Measurements from ENCODE around the gene C9orf50.
A peak's percentile ranks its signal among the peaks of the same experiment; 100 is the strongest.

Gene C9orf50

DNA sequence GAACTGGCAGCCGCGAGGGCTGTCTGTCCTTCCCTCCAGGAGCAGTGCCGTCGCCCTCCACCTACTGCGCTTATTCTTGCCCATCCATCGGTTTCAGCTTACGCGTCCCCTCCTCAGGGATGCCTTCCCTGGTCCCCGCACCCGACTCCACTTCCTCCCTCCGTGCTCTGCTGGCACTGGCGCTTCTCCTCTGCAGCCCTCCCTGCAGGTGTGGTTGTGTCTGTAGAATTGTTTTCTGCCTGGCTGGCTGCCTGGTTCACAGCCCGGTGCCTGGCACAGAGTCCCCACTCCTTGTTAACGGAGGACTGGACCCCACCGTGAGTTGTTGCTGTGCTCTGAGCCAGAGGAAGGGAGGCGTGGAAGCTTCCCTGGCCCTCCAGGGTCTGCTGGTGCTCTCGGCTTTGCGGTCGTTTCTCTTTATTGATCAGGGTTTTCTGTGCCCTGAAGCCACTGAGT is 10.8 kb upstream of the C9orf50 start:
- DNase-seq (ENCODE audit: low spot score): no peak

DNA sequence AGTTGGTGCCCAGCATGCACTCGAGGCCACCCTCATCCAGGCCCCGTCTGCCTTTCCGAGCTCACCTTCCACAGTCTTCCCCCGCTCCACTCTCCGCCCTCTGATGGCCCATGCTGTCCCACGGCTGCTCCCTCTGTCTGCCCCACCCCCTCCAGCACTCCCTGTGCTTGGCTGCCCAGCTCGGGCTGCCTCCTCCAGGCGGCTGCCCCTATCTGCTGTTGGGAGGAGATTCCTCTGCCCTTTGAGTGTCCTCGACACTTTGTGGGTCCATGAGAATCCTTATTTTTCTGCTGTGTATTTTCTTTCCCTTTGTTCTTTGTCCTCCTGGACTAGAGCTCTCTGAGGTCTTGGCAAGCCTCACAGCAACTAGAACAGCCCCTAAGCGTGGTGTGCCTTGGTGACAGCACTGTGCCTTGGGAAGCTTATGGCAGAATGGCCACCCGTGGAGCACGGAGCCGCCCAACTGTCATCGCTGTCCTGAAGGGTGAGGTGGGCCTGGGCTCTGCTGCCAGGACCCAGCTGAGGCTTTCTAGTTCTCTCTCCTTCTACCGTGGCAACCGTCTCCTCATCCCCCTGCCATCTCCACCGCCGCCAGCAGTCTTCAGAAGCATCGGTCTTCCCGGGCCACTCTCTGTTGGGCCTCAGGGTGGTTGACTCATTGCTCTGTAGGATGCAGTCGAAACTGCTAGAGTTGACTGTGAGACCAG is 10.2 kb upstream of the C9orf50 start:
- DNase-seq (ENCODE audit: low spot score): no peak

DNA sequence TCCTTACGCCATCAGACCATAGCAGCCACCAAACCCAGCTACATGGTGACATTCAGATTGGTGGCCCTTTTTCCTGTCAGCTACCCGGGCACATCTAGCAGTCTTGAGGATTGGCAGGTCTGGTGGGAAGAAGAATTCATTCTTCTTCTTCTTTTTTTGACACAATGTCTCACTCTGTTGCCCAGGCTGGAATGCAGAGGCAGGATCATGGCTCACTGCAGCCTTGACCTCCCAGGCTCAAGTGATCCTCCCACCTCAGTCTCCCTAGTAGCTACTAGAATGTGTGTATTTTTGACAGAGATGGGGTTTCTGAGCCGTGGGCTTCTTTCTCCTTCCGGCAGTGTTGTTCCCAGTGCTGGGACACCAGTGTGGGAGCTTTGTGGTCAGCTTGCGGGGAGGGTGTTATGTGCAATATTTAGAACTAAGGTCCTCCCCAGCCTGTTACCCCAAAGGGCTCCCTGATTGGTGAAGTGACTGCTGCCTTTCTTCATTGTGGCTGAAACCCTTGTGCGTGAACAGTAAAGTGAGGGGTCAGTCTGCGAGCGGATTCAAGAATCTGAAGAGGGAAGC is 8.4 kb upstream of the C9orf50 start:
- no peak for DNase-seq (ENCODE audit: low spot score)

DNA sequence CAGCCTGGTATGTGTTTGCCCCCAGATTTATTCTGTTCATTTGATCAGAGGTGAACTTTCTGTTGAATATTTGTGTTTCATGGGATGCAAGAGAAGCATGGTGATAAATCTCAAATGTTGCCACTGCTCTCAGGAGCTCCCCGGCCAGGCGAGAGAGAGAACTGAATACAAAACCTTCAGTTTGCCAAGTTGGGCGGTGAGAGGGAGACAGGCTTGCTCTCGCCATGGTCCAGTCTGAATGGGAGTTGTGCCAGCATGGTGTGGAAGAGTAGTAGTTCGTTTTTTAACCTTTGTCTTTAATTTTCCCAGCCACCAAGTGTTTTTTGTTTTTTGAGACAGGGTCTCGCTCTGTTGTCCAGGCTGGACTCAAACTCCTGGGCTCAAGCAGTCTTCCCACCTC is 7.8 kb upstream of the C9orf50 start:
- no peak for DNase-seq (ENCODE audit: low spot score)

DNA sequence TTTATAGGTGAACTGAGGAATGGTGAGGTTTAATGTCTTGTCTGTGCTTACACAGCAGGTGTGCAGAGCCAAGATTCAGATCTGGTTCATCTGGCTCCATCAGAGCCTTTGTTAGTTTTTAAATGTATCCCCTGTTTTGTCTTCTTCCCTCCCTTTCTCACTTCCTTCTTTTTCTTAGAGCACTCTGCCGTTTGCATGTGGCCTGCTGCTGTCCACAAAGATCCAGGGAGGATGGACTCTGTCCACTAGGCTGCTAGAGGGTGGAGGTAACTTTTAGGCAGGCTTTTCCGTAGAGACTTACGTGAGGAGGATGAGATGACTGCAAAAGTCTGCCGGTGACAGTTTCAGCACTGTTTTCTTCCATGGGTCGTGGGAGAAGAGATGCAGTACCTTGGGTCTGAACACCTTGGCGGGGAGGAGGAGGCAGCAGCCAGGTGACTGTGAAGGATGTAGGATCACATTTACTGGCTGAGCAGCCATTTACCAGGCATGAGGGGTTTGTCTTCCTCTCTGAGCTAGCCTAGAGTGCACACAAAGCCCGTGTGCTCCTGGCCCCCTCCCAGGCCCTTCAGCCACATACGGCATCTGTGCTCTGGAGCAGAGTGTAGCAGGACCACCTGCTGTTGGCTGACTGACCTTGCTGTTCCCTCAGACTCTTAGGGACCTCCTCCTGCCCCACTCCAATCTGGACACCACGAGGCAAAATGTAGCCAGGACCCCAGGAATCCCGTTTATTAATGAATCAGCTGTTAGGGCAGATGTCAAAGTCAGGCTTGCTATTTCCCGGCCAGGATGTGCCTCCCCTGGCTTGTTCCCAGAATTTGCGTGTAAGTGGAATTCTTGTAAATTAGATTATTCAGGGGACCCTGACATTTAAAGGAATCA is 6.9 kb upstream of the C9orf50 start:
- no peak for DNase-seq (ENCODE audit: low spot score)

DNA sequence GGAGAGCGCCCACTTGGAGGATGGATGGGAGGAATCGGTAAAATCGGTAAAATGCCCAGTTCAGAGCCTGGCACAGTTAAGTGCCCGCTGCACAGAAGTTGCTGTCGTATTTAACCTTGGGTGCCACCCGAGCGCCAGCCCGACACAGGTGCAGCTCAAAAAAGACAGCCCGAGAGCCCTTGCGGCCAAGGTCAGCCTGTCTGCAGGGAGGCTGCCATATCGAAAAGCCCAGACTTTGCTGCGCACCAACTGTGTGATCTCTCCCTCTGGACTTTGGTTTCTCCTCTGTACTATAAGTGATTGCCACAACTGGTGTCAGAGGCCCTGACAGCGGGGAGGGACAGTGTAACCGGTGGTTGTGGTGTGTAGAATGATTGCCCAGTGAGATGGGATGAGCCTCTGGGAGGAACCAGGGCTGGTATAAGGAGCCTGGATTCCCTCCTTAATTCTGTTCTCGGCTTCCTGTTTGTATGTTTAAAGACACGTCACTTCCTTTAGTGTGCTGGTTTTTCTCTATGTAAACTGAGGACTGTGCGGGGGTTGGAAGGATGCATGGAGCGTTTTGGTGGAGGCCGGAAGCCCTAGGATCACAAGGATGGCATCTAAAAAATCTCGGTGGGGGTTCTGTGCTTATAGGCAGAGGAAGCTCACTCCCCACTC is 5.9 kb upstream of the C9orf50 start:
- DNase-seq (ENCODE audit: low spot score): no peak

DNA sequence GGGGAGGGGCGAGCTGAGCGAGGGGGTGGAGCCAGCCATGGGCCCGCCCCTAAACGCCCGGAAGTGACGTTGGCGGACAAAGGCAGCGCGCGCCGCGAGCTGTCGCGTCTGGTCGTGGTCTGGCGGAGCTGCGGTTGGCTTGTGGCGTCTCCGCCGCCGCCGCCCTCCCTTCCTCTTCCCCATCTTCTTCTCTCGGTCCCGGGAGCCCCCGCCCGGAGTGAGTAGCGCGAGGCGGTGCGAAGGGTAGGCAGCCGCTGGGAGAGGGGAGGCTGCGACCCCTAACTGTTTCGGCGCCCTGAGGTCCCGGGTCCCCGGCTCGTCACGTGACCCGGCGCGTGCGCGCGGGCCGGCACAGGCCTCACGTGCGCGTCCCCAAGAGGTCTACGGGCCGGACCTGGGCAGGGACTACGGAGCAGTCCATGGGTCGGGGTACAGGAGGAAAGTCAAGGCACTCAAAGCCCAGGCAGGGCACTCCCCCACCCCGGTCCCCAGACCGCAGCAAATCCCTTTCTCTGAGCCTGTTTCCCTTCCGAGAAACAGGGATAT is 5.3 kb upstream of the C9orf50 start, which contains the start of gene NTMT1:
NTMT1 (plus strand) TSS at position 85 of the 546 bp plus-strand sequence. CDS start 6,541 bp downstream, outside the sequence.
- peak; percentile 94 for DNase-seq (ENCODE audit: low spot score)

DNA sequence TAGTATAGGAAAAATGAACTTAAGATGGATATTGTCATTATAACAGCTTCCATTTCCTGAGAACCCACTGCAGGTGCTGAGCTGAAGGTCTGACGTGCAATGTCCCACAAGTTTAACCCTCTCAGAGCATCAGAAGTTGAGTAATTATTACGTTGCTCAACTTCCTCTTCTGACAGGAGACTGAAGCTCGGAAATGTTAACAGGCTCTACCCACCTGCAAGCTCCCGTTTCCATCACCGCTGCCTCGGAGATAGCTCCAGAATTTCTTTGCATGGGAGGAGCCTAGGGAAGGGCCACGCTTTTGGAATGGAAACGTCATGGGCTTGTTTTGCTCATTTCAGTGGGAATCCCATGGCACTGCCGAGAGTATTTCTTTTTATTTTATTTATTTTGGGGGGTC is 4.0 kb upstream of the C9orf50 start:
- no peak for DNase-seq (ENCODE audit: low spot score)

DNA sequence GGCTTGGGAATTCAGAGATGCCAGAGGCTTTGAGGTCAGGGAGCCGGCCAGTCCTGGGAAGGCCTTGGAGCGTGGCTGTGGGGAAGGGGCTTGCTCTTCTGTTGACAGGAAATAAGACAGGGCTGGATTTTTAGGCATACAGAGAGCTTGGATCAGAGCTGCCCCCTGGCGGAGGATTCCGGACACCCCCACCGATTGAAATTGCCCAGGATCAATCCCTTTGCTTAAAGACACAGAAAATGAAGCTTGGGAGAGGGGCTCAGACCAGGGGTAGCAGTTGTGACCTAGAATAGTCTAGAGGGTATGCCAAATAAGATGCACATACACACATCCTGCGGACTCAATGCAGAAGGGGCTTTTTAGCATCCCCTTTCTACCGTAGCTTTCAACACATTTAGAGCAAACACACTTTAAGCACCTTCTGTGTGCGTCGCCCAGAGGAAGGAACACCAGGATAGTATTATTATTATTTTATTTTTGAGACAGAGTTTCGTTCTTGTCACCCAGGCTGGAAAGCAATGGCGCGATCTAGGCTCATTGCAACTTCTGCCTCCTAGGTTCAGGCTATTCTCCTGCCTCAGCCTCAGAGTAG is 3.4 kb upstream of the C9orf50 start:
- no peak for DNase-seq (ENCODE audit: low spot score)

DNA sequence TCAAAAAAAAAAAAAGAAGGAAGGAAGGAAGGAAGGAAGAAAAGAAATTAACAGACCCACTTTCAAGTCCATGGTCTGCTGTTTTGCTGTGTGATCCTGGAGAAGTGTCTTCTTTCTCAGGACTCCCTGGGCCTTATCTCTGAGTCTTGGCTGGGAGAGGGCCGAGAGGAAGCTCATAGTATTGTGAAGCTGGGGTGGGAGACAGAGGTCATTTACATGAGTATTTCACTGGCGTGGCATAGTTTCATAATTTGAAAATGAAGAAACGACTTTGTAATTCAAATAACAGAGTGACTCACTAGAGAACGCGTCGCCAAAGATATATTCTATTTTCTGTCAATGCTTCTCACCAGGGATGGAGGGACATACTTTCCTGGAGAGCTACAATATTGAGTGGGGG is 2.4 kb upstream of the C9orf50 start:
- DNase-seq (ENCODE audit: low spot score): no peak

DNA sequence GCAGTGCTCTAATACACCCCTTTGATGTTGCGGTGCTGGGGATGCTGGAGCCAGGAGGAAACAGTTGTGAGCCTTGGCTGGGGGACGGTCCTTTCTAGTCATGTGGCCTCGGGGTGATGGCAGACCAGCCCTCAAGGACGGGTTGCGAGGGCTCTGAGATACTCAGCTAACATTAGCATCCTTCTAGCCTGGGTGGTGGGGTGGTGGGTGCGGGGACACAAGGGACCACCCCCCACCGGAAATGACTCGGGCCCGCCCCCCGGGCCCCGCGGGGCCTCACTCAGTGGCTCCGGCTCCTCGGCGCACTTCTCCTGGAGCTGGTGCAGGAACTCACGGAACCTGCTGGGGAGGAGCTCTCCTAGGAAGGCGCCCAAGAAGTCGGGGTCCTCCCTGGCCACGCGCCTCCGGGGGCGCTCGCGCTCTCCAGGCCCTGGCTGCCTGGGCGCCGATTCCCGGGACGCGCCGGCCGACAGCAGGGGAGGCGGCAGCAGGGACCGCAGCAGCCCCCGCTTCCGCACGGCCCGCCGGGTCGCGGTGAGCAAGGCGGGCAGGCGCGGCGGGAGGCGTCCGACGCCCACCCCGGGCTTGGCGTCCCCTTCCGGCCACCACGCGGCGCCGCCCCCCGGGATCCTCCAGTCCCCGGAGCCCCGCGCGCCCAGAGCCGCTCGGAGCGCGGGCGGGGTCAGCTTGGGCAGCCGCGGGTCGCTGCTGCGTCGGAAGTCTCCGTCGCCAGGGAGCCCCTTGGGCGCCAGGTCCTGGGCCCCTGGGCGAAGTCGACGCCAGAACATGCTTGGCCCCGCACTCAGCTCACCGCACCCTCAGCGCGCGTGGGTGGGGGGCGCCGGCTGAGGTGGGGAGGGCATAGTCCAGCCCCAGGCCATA is 873 bp downstream of the C9orf50 start:
- DNase-seq (ENCODE audit: low spot score): no peak

DNA sequence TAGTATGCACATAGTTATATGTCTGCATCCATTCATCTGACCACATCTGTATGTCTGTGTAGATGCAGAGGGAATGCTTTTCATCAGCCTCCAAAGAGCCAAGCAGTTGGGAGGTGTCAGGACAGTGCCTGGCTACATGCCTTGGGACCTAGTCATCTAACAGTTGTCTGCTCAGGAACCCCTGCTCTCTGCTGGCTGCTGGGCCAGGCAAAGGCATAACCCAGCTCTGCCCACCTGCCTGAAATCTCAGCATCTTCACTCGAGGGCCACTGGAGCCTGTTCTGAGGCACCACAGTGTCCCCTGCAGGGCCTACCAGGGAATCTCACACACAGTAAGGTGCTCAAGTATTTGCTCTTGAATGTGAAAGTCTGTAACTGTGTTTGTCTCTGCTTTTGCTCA is 3.7 kb downstream of the C9orf50 start:
- no peak for DNase-seq (ENCODE audit: low spot score)

DNA sequence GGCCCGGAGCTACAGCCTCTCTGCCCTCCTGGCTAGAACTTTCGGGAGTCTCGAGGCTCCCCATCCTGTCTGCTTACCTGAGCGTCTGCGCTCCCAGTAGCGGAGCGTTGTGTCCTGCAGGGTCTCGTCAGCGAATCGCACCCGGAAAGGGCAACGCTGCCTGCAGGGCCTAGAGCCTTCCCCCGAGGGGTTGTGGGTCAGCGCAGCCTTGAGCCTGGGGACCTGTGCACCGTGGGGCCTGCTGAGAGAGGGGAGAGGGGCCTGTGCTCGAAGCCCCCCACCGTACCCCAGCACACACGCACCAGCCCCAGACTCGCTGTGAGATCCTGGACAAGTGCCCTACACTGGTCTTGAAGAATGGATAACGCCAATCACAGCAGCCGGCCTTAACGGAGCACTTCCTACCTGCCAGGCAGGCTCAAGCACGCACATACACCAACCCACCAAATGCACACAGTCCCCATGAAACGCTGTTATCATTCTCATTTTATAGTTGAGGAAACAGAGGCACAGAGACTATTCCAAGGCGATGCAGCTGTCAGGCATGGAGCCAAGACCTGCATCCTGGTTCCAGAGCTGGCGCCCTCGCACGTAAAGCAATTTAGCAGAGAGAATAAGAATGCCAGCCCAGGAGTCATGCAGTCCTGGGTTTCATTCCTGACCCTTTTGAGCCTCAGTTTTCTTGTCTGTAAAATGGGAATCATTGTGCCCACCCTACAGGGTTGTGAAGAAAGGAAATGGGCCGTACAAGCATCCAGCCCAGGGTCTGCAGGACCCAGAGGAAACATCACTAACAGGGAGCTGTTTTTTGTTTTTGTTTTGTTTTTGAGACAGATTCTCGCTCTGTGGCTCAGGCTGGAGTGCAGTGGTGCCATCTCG is 5.3 kb downstream of the C9orf50 start:
- no peak for DNase-seq (ENCODE audit: low spot score)

DNA sequence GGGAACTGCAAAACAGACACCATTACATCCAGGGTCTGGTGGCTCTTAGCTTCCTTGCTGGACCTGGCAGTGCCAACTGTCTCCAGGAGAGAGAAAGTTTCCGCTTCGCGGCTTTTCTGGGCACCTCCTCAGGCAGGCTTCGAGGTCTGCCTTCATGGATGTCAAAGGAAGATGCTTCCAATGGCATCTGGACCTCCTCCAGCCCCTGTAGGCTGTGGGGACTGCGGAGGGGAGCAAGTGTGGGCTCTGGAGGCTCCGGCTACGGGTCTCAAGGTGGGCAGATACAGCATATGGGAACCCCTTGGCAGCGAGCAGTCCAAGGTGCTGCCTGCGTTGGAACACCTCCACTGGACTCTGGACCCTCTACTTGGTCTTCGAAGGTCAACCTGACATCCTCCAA is 6.0 kb downstream of the C9orf50 start:
- no peak for DNase-seq (ENCODE audit: low spot score)

DNA sequence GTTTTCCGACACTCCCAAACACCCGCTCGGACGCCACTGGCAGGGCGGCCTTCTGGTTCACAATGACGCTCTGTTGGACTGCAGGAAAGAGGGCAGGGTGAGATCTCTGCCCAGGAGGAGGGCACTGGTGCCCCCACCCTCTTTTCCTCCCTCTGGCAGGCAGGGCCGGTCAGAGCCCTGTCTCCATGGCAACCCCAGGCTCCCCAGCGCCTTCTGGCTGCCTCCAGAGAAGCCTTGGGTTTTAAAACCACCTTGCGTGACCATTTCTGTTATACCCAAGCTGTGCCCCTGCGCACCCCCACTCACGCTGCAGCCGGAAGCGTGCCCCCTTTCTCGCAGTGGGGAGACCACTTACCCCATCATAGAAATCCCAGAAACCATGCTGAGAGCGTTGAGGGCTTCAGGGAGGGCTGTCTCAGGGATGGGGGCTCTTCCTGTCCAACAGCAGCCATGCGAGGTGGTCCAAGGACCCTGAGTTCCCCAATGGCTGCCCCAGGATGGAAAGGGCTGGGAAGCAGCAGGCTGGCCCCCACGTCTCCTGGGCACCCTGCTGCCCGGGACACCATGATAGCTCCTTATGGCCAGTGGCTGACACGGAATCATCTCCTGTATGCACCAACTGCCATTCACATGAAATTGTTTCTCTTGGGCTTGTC is 7.3 kb downstream of the C9orf50 start:
- no peak for DNase-seq (ENCODE audit: low spot score)

DNA sequence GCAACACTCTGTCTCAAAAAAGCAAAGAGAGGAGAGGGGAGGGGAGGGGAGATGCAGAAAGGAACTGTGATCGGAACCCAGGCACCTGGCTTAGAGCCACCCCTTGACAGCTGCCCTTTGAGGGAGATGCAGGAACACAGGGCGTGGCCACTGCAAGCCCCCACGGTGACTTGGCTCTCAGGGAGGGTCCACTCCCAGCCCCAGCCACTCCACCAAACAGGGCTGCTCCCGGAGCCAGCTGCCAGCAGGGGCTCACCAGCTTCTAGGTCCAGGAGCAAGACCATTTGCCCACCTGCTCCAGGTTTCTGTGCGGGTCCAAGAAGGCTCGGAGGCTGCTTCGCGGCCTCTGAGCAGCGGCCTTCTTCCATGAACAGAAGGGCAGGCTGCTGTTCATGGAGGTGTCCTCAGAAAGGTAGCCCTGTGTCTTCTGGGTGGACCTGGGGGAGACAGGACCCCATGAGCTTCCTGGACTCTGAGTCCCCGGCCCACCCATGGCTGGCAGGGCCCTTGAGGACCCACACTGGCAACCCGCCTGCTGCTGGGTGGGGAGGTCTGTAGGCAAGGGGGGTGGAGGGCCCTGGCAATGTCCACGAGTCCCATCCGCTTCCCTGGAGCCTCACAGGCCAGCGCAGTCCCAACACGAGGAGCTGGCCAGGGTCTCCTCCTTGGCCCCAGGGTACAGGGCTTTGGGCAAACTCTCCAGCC is 7.9 kb downstream of the C9orf50 start:
- DNase-seq (ENCODE audit: low spot score): no peak

DNA sequence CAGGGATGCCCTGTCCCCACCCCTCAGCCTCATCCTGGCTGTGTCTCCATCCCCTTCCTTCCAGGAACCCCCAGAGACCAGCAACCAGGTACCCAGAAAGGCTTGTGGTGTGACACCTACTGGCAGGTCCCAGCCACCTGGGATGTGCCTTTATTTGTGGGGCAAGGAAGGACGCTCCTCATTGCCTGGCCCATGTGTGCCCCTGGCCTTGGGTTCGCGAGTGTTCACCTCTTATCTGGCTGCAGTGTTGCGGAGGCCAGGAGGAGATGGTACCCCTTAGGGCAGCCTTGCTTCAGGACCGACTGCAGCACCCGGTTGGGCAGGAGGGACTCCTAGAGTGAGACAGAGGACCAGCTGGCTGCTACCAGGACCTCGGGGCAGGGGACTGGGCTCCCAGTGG is 8.8 kb downstream of the C9orf50 start:
- DNase-seq (ENCODE audit: low spot score): no peak

DNA sequence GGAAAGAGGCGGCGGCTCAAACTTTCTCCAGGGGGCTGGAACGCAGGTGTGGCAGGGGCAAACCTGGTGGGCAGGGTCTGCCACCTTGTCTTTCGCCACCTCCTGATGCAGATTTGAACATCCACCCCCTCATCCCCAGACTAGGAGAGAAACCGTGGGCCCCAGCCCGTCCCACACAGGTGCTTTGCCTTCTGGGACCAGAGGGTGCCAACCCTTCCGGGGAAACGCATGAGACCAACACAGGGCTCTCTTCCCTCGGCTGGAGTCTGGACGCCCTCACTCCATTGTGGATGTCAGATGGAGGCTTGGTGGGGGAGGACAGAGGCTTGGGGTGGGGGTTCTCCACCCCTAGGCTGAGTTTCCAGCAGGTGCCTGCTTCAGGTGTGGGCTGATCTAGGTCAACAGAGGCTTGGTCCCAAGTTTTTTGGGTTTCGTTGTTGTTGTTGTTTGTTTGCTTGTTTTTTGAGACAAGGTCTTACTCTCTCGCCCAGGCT is 9.5 kb downstream of the C9orf50 start:
- DNase-seq (ENCODE audit: low spot score): no peak
